ENCODE measurements around the gene GPBP1. TPM values are rescaled to one million over a fixed set of nuclear protein-coding genes. Genes with fewer than 3 reads are reported as not detected.

Gene GPBP1
- total RNA-seq, 1 experiment from 2014 or later, result 100 TPM

DNA sequence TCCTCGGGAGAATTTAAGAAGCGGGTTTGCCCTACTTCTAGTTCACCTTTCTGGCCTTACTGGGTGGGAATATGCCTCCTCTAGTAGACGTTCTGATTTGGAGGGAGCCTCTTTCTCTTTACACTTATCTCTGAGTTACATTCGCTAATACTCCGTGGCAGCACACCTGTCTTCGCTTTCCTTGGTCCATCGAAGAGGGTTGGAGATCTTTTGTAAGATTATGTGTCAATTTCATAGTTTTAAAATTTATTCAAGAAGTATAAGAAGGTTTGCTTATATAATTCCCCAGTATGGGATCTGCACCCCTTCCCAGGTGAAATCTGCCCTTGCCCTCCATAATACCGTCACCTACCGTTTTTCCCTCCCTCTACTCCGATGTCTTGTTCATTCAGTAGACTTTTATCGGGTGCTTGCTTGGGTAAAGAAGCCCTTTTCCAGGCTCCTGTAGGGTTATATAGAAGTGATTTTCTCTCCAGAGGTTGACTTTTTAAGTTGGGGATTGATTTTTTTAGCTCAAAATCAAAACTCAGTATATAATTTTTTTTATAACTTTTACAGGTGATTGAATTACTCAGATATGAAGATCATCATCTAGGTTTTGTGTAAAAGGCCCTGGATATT, 1.1 kb downstream of the GPBP1 start:
- peak overlapping the region; percentile 97 for H3K4me3 Mint-ChIP-seq
- peak overlapping the region; percentile 100 for H3K27ac Mint-ChIP-seq
- ChIA-PET CTCF (no interaction called here), POLR2A (interaction anchor here (0.9 to 1.3 kb wide), 2 partner anchors 224 to 265 kb away, joined by 3 to 4 read pairs; partner anchors contain the start of gene SETD9)
- no peak for TF ChIP-seq ZNF396 (CRISPR knock-in tag; IDR thresholded peaks at IDR 0.05; ENCODE audit: borderline replicate concordance)
- TF ChIP-seq, protein P1, sequence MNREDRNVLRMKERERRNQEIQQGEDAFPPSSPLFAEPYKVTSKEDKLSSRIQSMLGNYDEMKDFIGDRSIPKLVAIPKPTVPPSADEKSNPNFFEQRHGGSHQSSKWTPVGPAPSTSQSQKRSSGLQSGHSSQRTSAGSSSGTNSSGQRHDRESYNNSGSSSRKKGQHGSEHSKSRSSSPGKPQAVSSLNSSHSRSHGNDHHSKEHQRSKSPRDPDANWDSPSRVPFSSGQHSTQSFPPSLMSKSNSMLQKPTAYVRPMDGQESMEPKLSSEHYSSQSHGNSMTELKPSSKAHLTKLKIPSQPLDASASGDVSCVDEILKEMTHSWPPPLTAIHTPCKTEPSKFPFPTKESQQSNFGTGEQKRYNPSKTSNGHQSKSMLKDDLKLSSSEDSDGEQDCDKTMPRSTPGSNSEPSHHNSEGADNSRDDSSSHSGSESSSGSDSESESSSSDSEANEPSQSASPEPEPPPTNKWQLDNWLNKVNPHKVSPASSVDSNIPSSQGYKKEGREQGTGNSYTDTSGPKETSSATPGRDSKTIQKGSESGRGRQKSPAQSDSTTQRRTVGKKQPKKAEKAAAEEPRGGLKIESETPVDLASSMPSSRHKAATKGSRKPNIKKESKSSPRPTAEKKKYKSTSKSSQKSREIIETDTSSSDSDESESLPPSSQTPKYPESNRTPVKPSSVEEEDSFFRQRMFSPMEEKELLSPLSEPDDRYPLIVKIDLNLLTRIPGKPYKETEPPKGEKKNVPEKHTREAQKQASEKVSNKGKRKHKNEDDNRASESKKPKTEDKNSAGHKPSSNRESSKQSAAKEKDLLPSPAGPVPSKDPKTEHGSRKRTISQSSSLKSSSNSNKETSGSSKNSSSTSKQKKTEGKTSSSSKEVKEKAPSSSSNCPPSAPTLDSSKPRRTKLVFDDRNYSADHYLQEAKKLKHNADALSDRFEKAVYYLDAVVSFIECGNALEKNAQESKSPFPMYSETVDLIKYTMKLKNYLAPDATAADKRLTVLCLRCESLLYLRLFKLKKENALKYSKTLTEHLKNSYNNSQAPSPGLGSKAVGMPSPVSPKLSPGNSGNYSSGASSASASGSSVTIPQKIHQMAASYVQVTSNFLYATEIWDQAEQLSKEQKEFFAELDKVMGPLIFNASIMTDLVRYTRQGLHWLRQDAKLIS (CRISPR knock-in tag; IDR thresholded peaks at IDR 0.05; ENCODE audit: borderline replicate concordance), result no peak
- no peak for TF ChIP-seq ZNF425 (CRISPR knock-in tag; conservative IDR thresholded peaks at IDR 0.05)
- TF ChIP-seq ATF1 (CRISPR knock-in tag; IDR thresholded peaks at IDR 0.05), result no peak
- TF ChIP-seq NR1H2 (CRISPR knock-in tag; IDR thresholded peaks at IDR 0.05), result no peak
- TF ChIP-seq E2F5 (CRISPR knock-in tag; IDR thresholded peaks at IDR 0.05), result no peak
- TF ChIP-seq, protein P2, sequence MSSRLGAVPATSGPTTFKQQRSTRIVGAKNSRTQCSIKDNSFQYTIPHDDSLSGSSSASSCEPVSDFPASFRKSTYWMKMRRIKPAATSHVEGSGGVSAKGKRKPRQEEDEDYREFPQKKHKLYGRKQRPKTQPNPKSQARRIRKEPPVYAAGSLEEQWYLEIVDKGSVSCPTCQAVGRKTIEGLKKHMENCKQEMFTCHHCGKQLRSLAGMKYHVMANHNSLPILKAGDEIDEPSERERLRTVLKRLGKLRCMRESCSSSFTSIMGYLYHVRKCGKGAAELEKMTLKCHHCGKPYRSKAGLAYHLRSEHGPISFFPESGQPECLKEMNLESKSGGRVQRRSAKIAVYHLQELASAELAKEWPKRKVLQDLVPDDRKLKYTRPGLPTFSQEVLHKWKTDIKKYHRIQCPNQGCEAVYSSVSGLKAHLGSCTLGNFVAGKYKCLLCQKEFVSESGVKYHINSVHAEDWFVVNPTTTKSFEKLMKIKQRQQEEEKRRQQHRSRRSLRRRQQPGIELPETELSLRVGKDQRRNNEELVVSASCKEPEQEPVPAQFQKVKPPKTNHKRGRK (CRISPR knock-in tag; IDR thresholded peaks at IDR 0.05; ENCODE audit: borderline replicate concordance), result no peak
- TF ChIP-seq CREB1 (CRISPR knock-in tag; IDR thresholded peaks at IDR 0.05), result no peak
- TF ChIP-seq, protein P3, sequence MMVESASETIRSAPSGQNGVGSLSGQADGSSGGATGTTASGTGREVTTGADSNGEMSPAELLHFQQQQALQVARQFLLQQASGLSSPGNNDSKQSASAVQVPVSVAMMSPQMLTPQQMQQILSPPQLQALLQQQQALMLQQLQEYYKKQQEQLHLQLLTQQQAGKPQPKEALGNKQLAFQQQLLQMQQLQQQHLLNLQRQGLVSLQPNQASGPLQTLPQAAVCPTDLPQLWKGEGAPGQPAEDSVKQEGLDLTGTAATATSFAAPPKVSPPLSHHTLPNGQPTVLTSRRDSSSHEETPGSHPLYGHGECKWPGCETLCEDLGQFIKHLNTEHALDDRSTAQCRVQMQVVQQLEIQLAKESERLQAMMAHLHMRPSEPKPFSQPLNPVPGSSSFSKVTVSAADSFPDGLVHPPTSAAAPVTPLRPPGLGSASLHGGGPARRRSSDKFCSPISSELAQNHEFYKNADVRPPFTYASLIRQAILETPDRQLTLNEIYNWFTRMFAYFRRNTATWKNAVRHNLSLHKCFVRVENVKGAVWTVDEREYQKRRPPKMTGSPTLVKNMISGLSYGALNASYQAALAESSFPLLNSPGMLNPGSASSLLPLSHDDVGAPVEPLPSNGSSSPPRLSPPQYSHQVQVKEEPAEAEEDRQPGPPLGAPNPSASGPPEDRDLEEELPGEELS (CRISPR knock-in tag; IDR thresholded peaks at IDR 0.05), result no peak
- TF ChIP-seq, protein P4, sequence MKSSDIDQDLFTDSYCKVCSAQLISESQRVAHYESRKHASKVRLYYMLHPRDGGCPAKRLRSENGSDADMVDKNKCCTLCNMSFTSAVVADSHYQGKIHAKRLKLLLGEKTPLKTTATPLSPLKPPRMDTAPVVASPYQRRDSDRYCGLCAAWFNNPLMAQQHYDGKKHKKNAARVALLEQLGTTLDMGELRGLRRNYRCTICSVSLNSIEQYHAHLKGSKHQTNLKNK (CRISPR knock-in tag; IDR thresholded peaks at IDR 0.05), result no peak
- TF ChIP-seq NR3C1 (CRISPR knock-in tag; conservative IDR thresholded peaks at IDR 0.05; ENCODE audit: low read depth), result no peak
- no peak for TF ChIP-seq SMAD3 (CRISPR knock-in tag; IDR thresholded peaks at IDR 0.05; ENCODE audit: borderline replicate concordance)
- no peak for TF ChIP-seq SP1 (CRISPR knock-in tag; conservative IDR thresholded peaks at IDR 0.05)
- DNase-seq (ENCODE audit: low spot score) (no peak), ATAC-seq (no peak)
- peaks cover 45% of the 10 kb centered on the region for H3K4me1 Mint-ChIP-seq
- peaks cover 6% of the 10 kb centered on the region for H3K27me3 Mint-ChIP-seq (ENCODE audit: low read depth)
- H3K9me3 Mint-ChIP-seq, result no peaks in the 10 kb centered on the region
- peaks cover 34% of the 10 kb centered on the region for H3K36me3 Mint-ChIP-seq
